ENCODE results near the gene MAEL.

DNA sequence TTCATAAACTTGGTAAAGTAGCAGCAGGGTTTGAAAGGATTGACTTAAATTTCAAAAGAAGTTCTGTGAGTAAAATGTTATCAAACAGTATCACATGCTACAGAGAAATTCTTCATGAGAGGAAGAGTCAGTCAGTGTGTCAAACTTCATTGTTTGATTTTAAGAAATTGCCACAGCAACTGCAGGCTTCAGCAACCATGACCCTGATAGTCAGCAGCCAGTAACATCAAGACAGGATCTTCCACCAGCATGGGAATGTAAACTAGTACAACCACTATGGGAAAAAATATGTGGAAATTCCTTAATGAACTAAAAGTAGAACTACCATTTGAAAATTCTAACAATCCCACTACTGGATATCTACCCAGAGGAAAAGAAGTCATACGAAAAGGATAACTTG, 11.5 kb downstream of the MAEL start:
- TF ChIP-seq CTCF (IDR thresholded peaks at IDR 0.05; ENCODE audit: insufficient read depth, low read depth, low read length) (no peak), EZH2 (IDR thresholded peaks at IDR 0.05; ENCODE audit: insufficient read depth, low read length) (no peak)

Data from astrocyte (in vitro differentiated cells and primary cell).